Neuronal stem cell (in vitro differentiated cells): ENCODE measurements around the gene RREB1.

Source experiments
- DNase-seq: peaks from one replicate; pipeline ENCODE4 v3.0.0-alpha.2; 2013; ENCODE audit warnings: low spot score
- H2AFZ ChIP-seq: one replicate; pipeline ENCODE4 v1.6.1; 2013; ENCODE audit warnings: mild to moderate bottlenecking, low read length, inconsistent platforms
- H2AK5ac ChIP-seq: 2 replicates; pipeline ENCODE4 v1.6.1; 2013; ENCODE audit warnings: low read depth, mild to moderate bottlenecking, inconsistent platforms, low read length, moderate library complexity, mixed read lengths
- H2BK120ac ChIP-seq: 2 replicates; pipeline ENCODE4 v1.6.1; 2013; ENCODE audit warnings: low read depth, mild to moderate bottlenecking, inconsistent platforms, low read length, moderate library complexity, mixed read lengths
- H2BK12ac ChIP-seq: one replicate; pipeline ENCODE4 v1.6.1; 2013; ENCODE audit warnings: low read length, inconsistent platforms
- H2BK15ac ChIP-seq: 2 replicates; pipeline ENCODE4 v1.6.1; 2013; ENCODE audit warnings: mild to moderate bottlenecking, low read length, inconsistent platforms, mixed read lengths
- H2BK5ac ChIP-seq: one replicate; pipeline ENCODE4 v1.6.1; 2013; ENCODE audit warnings: inconsistent platforms, mild to moderate bottlenecking, low read length, moderate library complexity
- H3K14ac ChIP-seq: one replicate; pipeline ENCODE4 v1.6.1; 2013; ENCODE audit warnings: low read length, inconsistent platforms
- H3K18ac ChIP-seq: 2 replicates; pipeline ENCODE4 v1.6.1; 2013; ENCODE audit warnings: low read length, inconsistent platforms
- H3K23ac ChIP-seq: 2 replicates; pipeline ENCODE4 v1.6.1; 2013; ENCODE audit warnings: low read depth, mild to moderate bottlenecking, mixed read lengths, low read length, inconsistent platforms; ENCODE audit not compliant: poor library complexity
- H3K27ac ChIP-seq: replicated peaks from 3 replicates; pipeline ENCODE4 v1.5.1; 2013; ENCODE audit warnings: low read length, inconsistent platforms
- H3K27me3 ChIP-seq, 3 experiments: 2 replicates each; pipeline ENCODE4 v1.6.1; 2013; ENCODE audit warnings: low read length in 3 of 3, mild to moderate bottlenecking in 2 of 3, inconsistent platforms in 1 of 3, low read depth in 1 of 3, mixed read lengths in 1 of 3, moderate library complexity in 1 of 3; ENCODE audit not compliant: control insufficient read depth in 3 of 3, insufficient read depth in 3 of 3
- H3K36me3 ChIP-seq, 2 donors: replicated peaks in 1 of 2; 2 replicates each; pipeline ENCODE4 v1.6.1; 2013; ENCODE audit warnings: low read length in 2 of 2; ENCODE audit not compliant: control insufficient read depth in 2 of 2, insufficient read depth in 2 of 2
- H3K4ac ChIP-seq: 2 replicates; pipeline ENCODE4 v1.6.1; 2013; ENCODE audit warnings: inconsistent platforms, mild to moderate bottlenecking, low read length, moderate library complexity
- H3K4me1 ChIP-seq, 2 donors: 1 replicate in 1 of 2; 2 replicates in 1 of 2; pipeline ENCODE4 v1.6.1; 2013; ENCODE audit warnings: low read length in 2 of 2, low read depth in 1 of 2; ENCODE audit not compliant: control insufficient read depth in 2 of 2, insufficient read depth in 1 of 2
- H3K4me2 ChIP-seq: one replicate; pipeline ENCODE4 v1.6.1; 2013; ENCODE audit warnings: mild to moderate bottlenecking, low read length, inconsistent platforms; ENCODE audit not compliant: insufficient read depth, poor library complexity, severe bottlenecking
- H3K4me3 ChIP-seq, 2 donors: 2 replicates each; pipeline ENCODE4 v1.5.1; 2013; ENCODE audit warnings: low read length in 2 of 2, mild to moderate bottlenecking in 2 of 2, inconsistent platforms in 1 of 2, moderate library complexity in 1 of 2
- H3K79me1 ChIP-seq: one replicate; pipeline ENCODE4 v1.6.1; 2013; ENCODE audit warnings: low read depth, mild to moderate bottlenecking, inconsistent platforms, low read length, moderate library complexity
- H3K9ac ChIP-seq: one replicate; pipeline ENCODE4 v1.6.1; 2013; ENCODE audit warnings: mild to moderate bottlenecking, low read depth, low read length, inconsistent platforms; ENCODE audit not compliant: poor library complexity
- H3K9me3 ChIP-seq, 2 donors: replicated peaks in 1 of 2; 2 replicates each; pipeline versions ENCODE3 to v1.6.1; 2013; ENCODE audit warnings: low read length in 2 of 2, mild to moderate bottlenecking in 2 of 2, inconsistent platforms in 1 of 2, low read depth in 1 of 2, mixed read lengths in 1 of 2, moderate library complexity in 1 of 2; ENCODE audit not compliant: control insufficient read depth in 2 of 2, insufficient read depth in 1 of 2
- H4K8ac ChIP-seq: one replicate; pipeline ENCODE4 v1.6.1; 2013; ENCODE audit warnings: low read depth, mild to moderate bottlenecking, inconsistent platforms, low read length, moderate library complexity
- H4K91ac ChIP-seq: one replicate; pipeline ENCODE4 v1.6.1; 2013; ENCODE audit warnings: low read length, low read depth, mild to moderate bottlenecking, inconsistent platforms; ENCODE audit not compliant: poor library complexity
- WGBS, 2 donors: extraction: QIAGEN DNeasy Blood & Tissue Kit; methylation state at CpG; one replicate each; pipeline ENCODE4 v1.1.7; 2013; ENCODE audit warnings: missing lambda C conversion rate in 2 of 2, mixed read lengths in 1 of 2; ENCODE audit not compliant: insufficient read length in 2 of 2, insufficient replicate concordance in 1 of 2; ENCODE audit errors: extremely low coverage in 2 of 2; 5-methylcytosine and 5-hydroxymethylcytosine counted together

RREB1 gene

DNA sequence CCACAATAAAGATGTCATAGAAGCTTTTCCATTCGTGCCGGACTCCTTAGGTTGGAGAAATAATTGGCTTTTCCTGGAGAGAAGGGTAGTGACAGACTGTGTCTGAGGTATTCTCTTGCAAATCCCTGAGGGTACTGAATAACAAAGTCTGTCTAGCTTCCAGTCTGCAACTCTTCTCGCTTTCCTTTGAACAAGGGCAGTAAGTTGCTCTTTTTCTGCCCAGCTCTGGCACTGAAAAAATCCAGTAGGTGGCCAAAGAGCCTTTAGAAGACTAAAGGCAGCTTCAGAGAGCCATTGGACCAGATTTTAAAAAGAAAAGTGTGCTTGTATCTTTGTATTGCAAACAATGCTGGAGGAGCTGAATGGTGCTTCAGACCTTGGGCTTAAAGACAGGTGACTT, 20.7 kb upstream of the RREB1 start:
- Histone ChIP-seq H3K9me3 (no peaks in the 10 kb centered on the region), H3K79me1 (no peaks in the 10 kb centered on the region), H3K27ac (no peak overlapping the region), H3K36me3 (no peaks in the 10 kb centered on the region), H2BK12ac (no peak overlapping the region), H3K23ac (no peak overlapping the region), H2BK5ac (no peak overlapping the region), H2BK15ac (no peak overlapping the region), H3K27me3 (peaks cover 0 to 39% (median 10%) of the 10 kb centered on the region in 3 experiments), H4K8ac (no peak overlapping the region), H2BK120ac (no peak overlapping the region), H4K91ac (no peak overlapping the region), H3K9ac (no peak overlapping the region), H2AFZ (no peak overlapping the region), H2AK5ac (no peak overlapping the region), H3K14ac (no peak overlapping the region), H3K4me2 (no peak overlapping the region), H3K4me1 (peaks cover 0 to 5% of the 10 kb centered on the region in 2 donors), H3K4me3 (no peak overlapping the region), H3K4ac (no peak overlapping the region), H3K18ac (no peak overlapping the region)
- WGBS, 2 donors: no CpG with 5 or more reads among the region's 3 CpGs
- peak; percentile 64 for DNase-seq

DNA sequence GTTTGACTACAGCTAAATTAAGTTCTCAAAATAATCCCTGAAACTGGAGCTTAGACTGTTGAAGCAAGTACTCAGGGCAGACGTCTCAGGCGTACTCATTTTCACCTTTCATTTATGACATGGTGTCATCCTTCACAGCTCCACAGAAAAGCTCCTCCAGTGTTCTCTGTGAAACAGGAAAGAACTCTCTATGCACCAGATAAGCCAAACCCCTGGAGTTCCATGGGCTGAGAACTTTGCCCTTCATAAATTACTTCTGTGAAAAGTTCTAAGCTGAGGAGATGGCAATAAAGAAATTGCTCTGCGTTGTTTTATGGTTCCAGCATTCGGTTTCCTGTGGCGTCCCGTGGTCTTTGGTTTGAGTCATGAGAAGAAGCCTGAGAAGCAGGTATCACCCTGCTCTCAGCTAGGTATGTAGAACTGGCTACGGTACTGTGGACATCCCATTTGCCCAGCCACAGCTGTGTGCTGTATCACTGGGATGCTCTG, 20.2 kb upstream of the RREB1 start:
- Histone ChIP-seq H2BK120ac (no peak overlapping the region), H3K9me3 (no peaks in the 10 kb centered on the region), H2BK12ac (no peak overlapping the region), H2AFZ (no peak overlapping the region), H4K8ac (no peak overlapping the region), H3K27me3 (peaks cover 0 to 39% (median 9%) of the 10 kb centered on the region in 3 experiments), H3K4ac (no peak overlapping the region), H3K36me3 (no peaks in the 10 kb centered on the region), H4K91ac (no peak overlapping the region), H3K27ac (no peak overlapping the region), H3K4me3 (no peak overlapping the region), H3K14ac (no peak overlapping the region), H2AK5ac (no peak overlapping the region), H2BK15ac (no peak overlapping the region), H3K18ac (no peak overlapping the region), H3K9ac (no peak overlapping the region), H3K23ac (no peak overlapping the region), H2BK5ac (no peak overlapping the region), H3K79me1 (no peaks in the 10 kb centered on the region), H3K4me2 (no peak overlapping the region), H3K4me1 (peaks cover 0 to 5% of the 10 kb centered on the region in 2 donors)
- no CpG with 5 or more reads among the region's 7 CpGs for WGBS, 2 donors
- no peak for DNase-seq

DNA sequence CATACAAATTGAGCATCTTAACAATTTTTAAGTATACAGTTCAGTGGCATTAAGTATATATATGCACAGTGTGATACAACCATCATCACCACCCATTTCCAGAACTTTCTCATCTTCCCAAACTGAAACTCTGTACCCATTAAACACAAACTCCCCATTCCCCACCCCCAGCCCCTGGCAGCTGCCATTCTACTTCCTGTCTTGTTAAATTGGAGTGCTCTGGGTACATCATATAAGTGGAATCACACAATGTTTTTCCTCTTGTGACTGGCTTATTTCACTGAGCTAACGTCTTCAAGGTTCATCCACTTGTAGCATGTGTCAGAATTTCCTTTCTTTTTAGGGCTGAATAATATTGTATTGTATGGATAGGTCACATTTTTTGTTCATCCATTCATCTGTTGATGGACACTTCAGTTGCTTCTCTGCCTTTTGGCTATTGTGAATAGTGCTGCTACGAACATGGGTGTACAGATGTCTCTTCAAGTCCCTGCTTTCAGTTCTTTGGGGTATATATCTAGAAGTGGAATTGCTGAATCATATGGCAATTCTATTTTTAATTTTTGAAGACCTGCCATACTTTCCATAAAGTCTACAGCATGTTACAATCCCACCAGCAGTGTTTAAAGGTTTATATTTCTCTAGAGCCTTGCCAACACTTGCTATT, 19.6 kb upstream of the RREB1 start:
- H3K4me1 ChIP-seq: peaks cover 0 to 5% of the 10 kb centered on the region in 2 donors

DNA sequence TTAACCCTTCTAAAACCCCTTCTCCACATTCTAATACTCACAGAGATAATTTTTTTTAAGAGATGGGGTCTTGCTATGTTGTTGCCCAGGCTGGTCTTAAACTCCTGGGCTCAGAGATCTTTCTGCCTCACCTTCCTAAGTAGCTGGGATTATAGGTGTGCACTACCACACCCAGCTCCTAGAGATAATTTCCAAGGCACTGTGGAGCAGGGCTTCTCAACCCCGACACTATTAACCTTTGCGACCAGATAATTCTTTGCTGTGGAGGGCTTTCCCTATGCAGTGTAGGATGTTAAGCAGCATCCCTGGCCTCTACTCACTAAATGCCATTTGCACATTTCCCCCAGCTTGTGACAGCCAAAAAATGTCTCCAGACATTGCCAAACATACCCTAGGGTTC, 8.8 kb upstream of the RREB1 start:
- Histone ChIP-seq H2BK15ac (no peak overlapping the region), H3K27me3 (peaks cover 0 to 11% (median 0%) of the 10 kb centered on the region in 3 experiments), H3K36me3 (no peaks in the 10 kb centered on the region), H3K4me2 (no peak overlapping the region), H2AFZ (no peak overlapping the region), H3K14ac (no peak overlapping the region), H3K4me3 (no peak overlapping the region), H3K4me1 (peaks cover 0 to 5% of the 10 kb centered on the region in 2 donors), H3K9ac (no peak overlapping the region), H3K9me3 (no peaks in the 10 kb centered on the region), H3K27ac (no peak overlapping the region), H4K8ac (no peak overlapping the region), H3K23ac (no peak overlapping the region), H2BK120ac (no peak overlapping the region), H3K79me1 (no peaks in the 10 kb centered on the region), H2AK5ac (no peak overlapping the region), H4K91ac (no peak overlapping the region), H2BK12ac (no peak overlapping the region), H3K18ac (no peak overlapping the region), H2BK5ac (no peak overlapping the region), H3K4ac (no peak overlapping the region)
- WGBS, 2 donors: no CpG with 5 or more reads among the region's 2 CpGs
- no peak for DNase-seq

More for the DNA sequence above, 19.6 kb upstream of the RREB1 start:
- no peak overlapping the region for H4K91ac ChIP-seq
- no peak overlapping the region for H3K27ac ChIP-seq
- no CpG with 5 or more reads among the region's 2 CpGs for WGBS, 2 donors
- no peak overlapping the region for H3K9ac ChIP-seq
- no peak for DNase-seq
- H2BK120ac ChIP-seq: no peak overlapping the region
- H3K79me1 ChIP-seq: no peaks in the 10 kb centered on the region
- no peaks in the 10 kb centered on the region for H3K9me3 ChIP-seq
- no peak overlapping the region for H2BK12ac ChIP-seq
- no peaks in the 10 kb centered on the region for H3K36me3 ChIP-seq
- no peak overlapping the region for H2BK5ac ChIP-seq
- H3K4me2 ChIP-seq: no peak overlapping the region
- no peak overlapping the region for H3K18ac ChIP-seq
- no peak overlapping the region for H3K14ac ChIP-seq
- H3K23ac ChIP-seq: no peak overlapping the region
- H2AK5ac ChIP-seq: no peak overlapping the region
- no peak overlapping the region for H2AFZ ChIP-seq
- peaks cover 0 to 37% (median 4%) of the 10 kb centered on the region in 3 experiments for H3K27me3 ChIP-seq
- no peak overlapping the region for H2BK15ac ChIP-seq
- no peak overlapping the region for H3K4me3 ChIP-seq
- no peak overlapping the region for H4K8ac ChIP-seq
- H3K4ac ChIP-seq: no peak overlapping the region
